Ecto neural progenitor cell (in vitro differentiated cells): ENCODE measurements around the gene SERPINB8.

ENCODE experiments used
- DNase-seq: peaks from one replicate; pipeline ENCODE4 v3.0.0-alpha.2; 2018; ENCODE audit warnings: low spot score

The SERPINB8 gene

DNA sequence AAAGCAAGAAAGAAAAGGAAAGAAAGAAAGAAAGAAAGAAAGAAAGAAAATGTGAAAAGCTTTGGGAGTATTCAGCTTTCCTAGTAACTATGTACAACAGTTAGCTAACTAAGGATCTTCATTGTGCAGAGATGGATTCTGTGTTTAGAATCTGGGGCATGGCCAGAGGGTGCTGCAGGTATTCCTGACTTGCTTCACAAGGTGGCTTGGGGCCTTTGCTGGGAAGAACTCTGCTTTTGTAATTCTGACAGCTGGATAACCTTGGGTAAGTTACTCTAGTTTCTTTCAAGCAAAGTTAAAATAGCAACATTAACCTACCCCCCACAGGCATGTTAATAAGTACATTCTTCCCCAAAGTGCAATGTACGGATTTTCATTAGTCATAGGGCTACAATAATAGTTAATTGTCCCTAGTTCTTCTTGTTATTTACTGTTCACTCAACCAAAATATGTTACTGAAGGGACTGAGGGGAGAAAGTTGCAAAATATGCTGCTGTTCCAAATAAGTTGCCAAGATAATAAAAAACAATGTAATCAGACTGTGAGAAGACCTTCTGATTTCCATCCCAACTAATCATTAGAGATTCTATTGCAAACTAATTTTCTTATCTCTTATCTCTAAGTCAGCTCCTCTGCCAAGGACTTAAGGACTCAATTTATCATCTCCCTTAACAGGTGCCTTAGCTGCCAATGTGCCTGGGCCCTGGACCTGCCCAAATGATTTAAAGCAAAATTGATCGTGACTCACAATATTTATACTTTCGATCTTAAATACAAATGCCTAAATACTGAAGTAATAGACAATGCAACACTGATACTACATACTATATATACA is 50.3 kb downstream of the SERPINB8 start:
- no peak for DNase-seq

- no peak for DNase-seq
Measured at GRCh38 chr18:64026350-64026749, 56.5 kb downstream of the SERPINB8 start.

DNA sequence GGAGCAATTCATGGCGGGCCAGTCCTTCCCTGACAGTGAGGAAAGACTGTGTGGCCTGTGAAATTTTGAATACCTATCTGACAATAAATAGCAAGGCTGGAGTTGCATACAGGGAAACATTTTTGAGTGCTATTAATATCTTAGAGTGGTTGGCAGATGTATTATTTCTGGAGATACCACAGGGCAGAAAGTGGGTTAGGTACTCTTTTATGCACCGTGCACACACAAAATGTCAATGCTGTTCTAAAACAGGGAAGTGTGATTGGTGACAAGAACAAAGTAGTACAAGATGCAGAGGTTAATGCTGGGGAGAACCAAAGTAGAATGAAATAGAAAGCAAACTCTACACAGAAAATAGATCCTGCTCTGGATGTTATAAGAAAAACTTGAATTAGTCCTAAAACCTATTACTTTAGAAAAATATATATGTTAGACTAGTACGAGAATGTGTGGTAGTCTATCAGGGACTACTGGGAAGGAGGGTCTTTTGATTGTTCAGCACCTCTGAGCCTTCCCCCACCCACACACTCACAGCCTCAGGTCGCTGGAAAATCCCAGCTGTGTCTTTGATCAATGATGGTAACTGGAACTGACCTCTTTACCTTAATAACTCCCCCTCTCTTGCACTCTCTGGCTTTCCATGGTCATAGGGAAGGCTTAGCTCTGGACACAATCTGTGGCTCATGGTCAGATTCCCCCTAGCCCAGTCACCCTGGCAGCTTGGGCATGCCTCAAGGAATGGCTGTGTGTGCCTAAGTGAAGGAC is 58.2 kb downstream of the SERPINB8 start:
- DNase-seq: no peak

DNA sequence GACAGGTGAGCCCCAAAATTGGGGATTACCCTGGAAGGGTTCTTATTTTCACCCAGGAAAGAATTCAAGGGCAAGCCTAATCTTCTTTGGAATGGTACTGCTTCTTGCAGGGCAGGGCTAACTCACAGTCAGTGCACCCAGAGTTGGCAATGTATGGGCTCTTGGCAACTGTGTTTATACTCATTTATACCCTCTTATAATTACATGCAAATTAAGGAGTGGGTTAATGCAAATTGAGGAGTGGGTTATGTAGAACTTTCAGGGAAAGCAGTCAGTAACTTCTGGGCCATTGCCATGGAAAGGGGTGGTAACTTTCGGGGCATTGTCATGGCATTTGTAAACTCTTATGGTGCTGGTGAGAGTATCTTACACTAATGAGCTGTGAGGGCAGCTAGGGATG is 59.2 kb downstream of the SERPINB8 start:
- no peak for DNase-seq

GRCh38 chr18:64031411-64031810 is 61.5 kb downstream of the SERPINB8 start:
- DNase-seq: no peak

- peak; percentile 55 for DNase-seq
Measured at GRCh38 chr18:64032312-64032711, 62.4 kb downstream of the SERPINB8 start.

DNA sequence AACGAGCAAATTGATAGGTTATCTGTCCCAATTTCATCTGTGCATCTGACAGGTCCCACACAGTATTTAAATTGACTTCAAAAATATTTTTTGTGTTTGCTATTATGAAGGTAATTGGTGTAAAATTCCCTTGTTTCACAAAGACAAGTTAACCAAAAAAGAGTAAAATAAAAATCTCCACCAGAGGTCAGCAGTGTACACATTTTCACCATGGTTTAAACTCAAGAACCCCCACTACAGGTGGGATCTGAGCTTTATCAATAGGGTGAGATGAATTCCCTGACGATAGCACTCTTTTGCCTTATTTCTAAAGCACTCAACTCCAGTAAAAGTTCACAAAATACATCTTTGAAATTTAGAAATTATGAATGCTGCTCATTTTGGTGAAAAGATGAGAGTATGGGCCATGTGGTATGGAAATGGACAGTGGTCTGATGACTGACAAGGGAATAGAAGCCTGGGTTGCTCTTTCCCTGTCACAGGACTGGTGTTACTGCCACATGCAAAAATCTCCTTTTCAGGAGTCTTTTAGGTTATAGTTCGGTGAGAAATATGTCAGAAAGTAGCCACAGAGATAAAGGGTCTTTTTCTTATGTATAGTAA is 68.0 kb downstream of the SERPINB8 start:
- no peak for DNase-seq
